HepG2 (cell line): ENCODE data around the gene CENPP. TPM values are rescaled to one million over a fixed set of nuclear protein-coding genes. Genes with fewer than 3 reads are reported as not detected.
A peak's percentile ranks its signal among the peaks of the same experiment; 100 is the strongest.

ENCODE experiments used
- BRD4 ChIP-seq: sonication (generic); formaldehyde crosslinking; IDR thresholded peaks from 2 replicates; pipeline ENCODE4 v1.4.0; 2020; ENCODE audit warnings: missing genetic modification reagents
- EHMT2 ChIP-seq: fragments of 200-600 bp; sonication (generic); IDR thresholded peaks from 2 replicates; pipeline ENCODE4 v1.7.0; 2017; ENCODE audit warnings: antibody characterized with exemption, low read depth, low read length, borderline replicate concordance
- FOXA3 ChIP-seq: IDR thresholded peaks from 2 replicates; pipeline ENCODE4 v1.6.1; 2016; ENCODE audit warnings: missing genetic modification reagents, missing compliant biosample characterization
- LCORL ChIP-seq, 2 experiments: fragments of 450-650 bp in 1 of 2; sonication (generic) in 1 of 2; formaldehyde crosslinking in 1 of 2; IDR thresholded peaks; 2 replicates each; pipeline versions ENCODE4 v1.5.0 to v1.6.1; 2017 to 2020; ENCODE audit warnings: antibody characterized with exemption in 1 of 2, missing genetic modification reagents in 1 of 2
- MBD4 ChIP-seq: IDR thresholded peaks from 2 replicates; pipeline ENCODE4 v1.6.1; 2012; ENCODE audit warnings: low read length, inconsistent platforms, borderline replicate concordance
- NCOA5 ChIP-seq: sonication (generic); formaldehyde crosslinking; IDR thresholded peaks from 2 replicates; pipeline ENCODE4 v1.4.0; 2020; ENCODE audit warnings: missing genetic modification reagents
- PPARG ChIP-seq: conservative IDR thresholded peaks from 2 replicates; pipeline ENCODE4 v1.6.1; 2016; ENCODE audit warnings: missing biosample characterization, missing genetic modification reagents
- SMARCC2 ChIP-seq: fragments of 450-650 bp; IDR thresholded peaks from 2 replicates; pipeline ENCODE4 v1.6.1; 2017; ENCODE audit warnings: antibody characterized with exemption, mild to moderate bottlenecking
- TBX2 ChIP-seq: sonication (generic); formaldehyde crosslinking; IDR thresholded peaks from 2 replicates; pipeline ENCODE4 v1.5.0; 2020; ENCODE audit warnings: missing genetic modification reagents, mild to moderate bottlenecking, borderline replicate concordance
- TCF12 ChIP-seq, 2 experiments: fragments of 450-650 bp in 1 of 2; sonication (generic) in 1 of 2; formaldehyde crosslinking in 1 of 2; IDR thresholded peaks; 2 replicates each; pipeline versions ENCODE4 v1.6.1 to v1.8.0; 2017 to 2022; ENCODE audit warnings: antibody characterized with exemption in 1 of 2, mild to moderate bottlenecking in 1 of 2, missing genetic modification reagents in 1 of 2, moderate library complexity in 1 of 2
- ZNF101 ChIP-seq: sonication (generic); formaldehyde crosslinking; IDR thresholded peaks from 2 replicates; pipeline ENCODE4 v1.4.0; 2020; ENCODE audit warnings: mild to moderate bottlenecking, low read depth, missing genetic modification reagents, borderline replicate concordance
- ZNF280B ChIP-seq: sonication (generic); formaldehyde crosslinking; IDR thresholded peaks from 2 replicates; pipeline ENCODE4 v1.5.0; 2020; ENCODE audit warnings: missing genetic modification reagents, mild to moderate bottlenecking, borderline replicate concordance
- ZNF354B ChIP-seq: sonication (generic); formaldehyde crosslinking; IDR thresholded peaks from 2 replicates; pipeline ENCODE4 v1.8.0; 2022; ENCODE audit warnings: mild to moderate bottlenecking, missing genetic modification reagents
- ZNF576 ChIP-seq: sonication (generic); formaldehyde crosslinking; IDR thresholded peaks from 2 replicates; pipeline ENCODE4 v1.4.0; 2020; ENCODE audit warnings: mild to moderate bottlenecking, missing genetic modification reagents
- ZNF609 ChIP-seq: sonication (generic); formaldehyde crosslinking; IDR thresholded peaks from 2 replicates; pipeline ENCODE4 v1.4.0; 2020; ENCODE audit warnings: mild to moderate bottlenecking, missing genetic modification reagents, borderline replicate concordance
- polyA plus RNA-seq, 8 experiments: library from polyadenylated mRNA; depleted of rRNA in 3 of 8; stranded (reverse) in 7 of 8; unstranded in 1 of 8; fragments of >200 nt; fragmentation: Illumina TruSeq in 4 of 8; extraction: Trizol in 4 of 8; gene quantifications; 2 replicates each; pipeline versions ENCODE4 v1.2.1 to v1.2.3, GENCODE V29; 2011 to 2016; ENCODE audit warnings: low read depth in 4 of 8, missing spikeins in 1 of 8, mixed read lengths in 1 of 8; ENCODE audit not compliant: insufficient read depth in 1 of 8
- total RNA-seq, 5 experiments: library from RNA; depleted of rRNA; stranded (reverse); fragments of >200 nt; fragmentation: Illumina TruSeq; extraction: Trizol; gene quantifications; 2 replicates each; pipeline ENCODE4 v1.2.3, GENCODE V29; 2016; ENCODE audit warnings: low read depth in 1 of 5
- TF ChIP-seq, protein P1 (sequence below): sonication (generic); formaldehyde crosslinking; IDR thresholded peaks from 2 replicates; pipeline ENCODE4; 2020; ENCODE audit warnings: missing genetic modification reagents, mild to moderate bottlenecking, borderline replicate concordance

Gene CENPP
- total and polyA plus RNA-seq, 2 of the 13 experiments (the other 11 are each of a cell fraction or from before 2014, with no cell fraction given): 2.0 to 11.4 TPM

DNA sequence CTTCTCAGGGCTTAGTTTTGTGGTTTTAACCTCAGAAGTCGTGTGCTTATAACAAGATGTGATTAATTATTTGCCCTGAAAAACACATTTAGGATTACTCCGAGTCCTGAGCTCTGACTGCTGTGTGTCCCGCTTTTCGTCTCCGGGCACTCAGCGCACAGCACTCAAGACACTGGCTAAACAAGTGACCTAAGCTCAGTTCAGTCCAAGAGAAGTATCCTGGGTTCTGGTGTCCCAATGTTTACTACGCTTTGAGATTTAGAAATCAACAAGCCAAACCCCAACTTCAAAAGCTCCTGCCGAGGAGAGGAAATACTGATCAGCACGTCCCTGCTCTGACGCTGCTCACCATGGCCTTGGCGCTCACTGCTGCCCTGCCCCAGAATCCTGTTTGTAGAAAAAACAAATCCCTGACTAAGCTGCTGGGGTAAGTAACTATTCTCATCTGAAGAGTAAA is 290.9 kb downstream of the CENPP start (continued):
- peak; percentile 77; the same call in 1 of the 2 replicates for TF ChIP-seq ZNF609 (CRISPR knock-in tag)
- peak; percentile 86 for TF ChIP-seq FOXA3 (CRISPR knock-in tag)
- TF ChIP-seq ZNF576 (CRISPR knock-in tag): no peak
- TF ChIP-seq EHMT2: no peak
- TF ChIP-seq SMARCC2: no peak
- TF ChIP-seq ZNF101: no peak
- TF ChIP-seq LCORL (IDR thresholded peaks at IDR 0.05): no peak
- TF ChIP-seq LCORL (CRISPR knock-in tag; IDR thresholded peaks at IDR 0.05): peak; percentile 75
- no peak for TF ChIP-seq MBD4
- TF ChIP-seq BRD4 (CRISPR knock-in tag): no peak
- TF ChIP-seq NCOA5: no peak
- TF ChIP-seq ZNF280B (CRISPR knock-in tag): no peak
- TF ChIP-seq TBX2 (CRISPR knock-in tag): peak; percentile 74; the same call in 1 of the 2 replicates
- TF ChIP-seq TCF12 (IDR thresholded peaks at IDR 0.05): no peak
- 0 out of 2 replicates have a peak, but pooled peaks have one; percentile 51 for TF ChIP-seq TCF12 (CRISPR knock-in tag; IDR thresholded peaks at IDR 0.05)
- no peak for TF ChIP-seq ZNF354B (CRISPR knock-in tag)
- TF ChIP-seq PPARG (CRISPR knock-in tag): peak; percentile 45; the same call in 1 of the 2 replicates
- TF ChIP-seq, protein P1, sequence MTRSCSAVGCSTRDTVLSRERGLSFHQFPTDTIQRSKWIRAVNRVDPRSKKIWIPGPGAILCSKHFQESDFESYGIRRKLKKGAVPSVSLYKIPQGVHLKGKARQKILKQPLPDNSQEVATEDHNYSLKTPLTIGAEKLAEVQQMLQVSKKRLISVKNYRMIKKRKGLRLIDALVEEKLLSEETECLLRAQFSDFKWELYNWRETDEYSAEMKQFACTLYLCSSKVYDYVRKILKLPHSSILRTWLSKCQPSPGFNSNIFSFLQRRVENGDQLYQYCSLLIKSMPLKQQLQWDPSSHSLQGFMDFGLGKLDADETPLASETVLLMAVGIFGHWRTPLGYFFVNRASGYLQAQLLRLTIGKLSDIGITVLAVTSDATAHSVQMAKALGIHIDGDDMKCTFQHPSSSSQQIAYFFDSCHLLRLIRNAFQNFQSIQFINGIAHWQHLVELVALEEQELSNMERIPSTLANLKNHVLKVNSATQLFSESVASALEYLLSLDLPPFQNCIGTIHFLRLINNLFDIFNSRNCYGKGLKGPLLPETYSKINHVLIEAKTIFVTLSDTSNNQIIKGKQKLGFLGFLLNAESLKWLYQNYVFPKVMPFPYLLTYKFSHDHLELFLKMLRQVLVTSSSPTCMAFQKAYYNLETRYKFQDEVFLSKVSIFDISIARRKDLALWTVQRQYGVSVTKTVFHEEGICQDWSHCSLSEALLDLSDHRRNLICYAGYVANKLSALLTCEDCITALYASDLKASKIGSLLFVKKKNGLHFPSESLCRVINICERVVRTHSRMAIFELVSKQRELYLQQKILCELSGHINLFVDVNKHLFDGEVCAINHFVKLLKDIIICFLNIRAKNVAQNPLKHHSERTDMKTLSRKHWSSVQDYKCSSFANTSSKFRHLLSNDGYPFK (CRISPR knock-in tag): no peak
